HEK293 (cell line): ENCODE results near the gene GLIPR1.

Source experiments
- GLIS1 ChIP-seq: fragments of 450-650 bp; formaldehyde crosslinking; IDR thresholded peaks from 2 replicates; pipeline ENCODE4 v1.5.1; 2016; ENCODE audit warnings: missing biosample characterization, missing genetic modification characterization
- KLF16 ChIP-seq: fragments of 450-650 bp; formaldehyde crosslinking; IDR thresholded peaks from 2 replicates; pipeline ENCODE4 v1.5.1; 2017; ENCODE audit warnings: missing biosample characterization, missing genetic modification characterization
- OVOL3 ChIP-seq: fragments of 450-650 bp; formaldehyde crosslinking; IDR thresholded peaks from 2 replicates; pipeline ENCODE4 v1.5.1; 2016; ENCODE audit warnings: missing biosample characterization, missing genetic modification characterization
- TRIM28 ChIP-seq: IDR thresholded peaks from 2 replicates; pipeline ENCODE4 v1.6.1; 2011; ENCODE audit warnings: low read length, control low read depth, borderline replicate concordance
- ZBTB20 ChIP-seq: fragments of 450-650 bp; formaldehyde crosslinking; IDR thresholded peaks from 2 replicates; pipeline ENCODE4 v1.5.1; 2016; ENCODE audit warnings: missing biosample characterization, missing genetic modification characterization
- ZBTB21 ChIP-seq: fragments of 450-650 bp; formaldehyde crosslinking; IDR thresholded peaks from 2 replicates; pipeline ENCODE4 v1.5.1; 2017; ENCODE audit warnings: missing biosample characterization, missing genetic modification characterization
- ZBTB7A ChIP-seq: fragments of 450-650 bp; formaldehyde crosslinking; IDR thresholded peaks from 2 replicates; pipeline ENCODE4 v1.5.1; 2016; ENCODE audit warnings: low read depth, missing biosample characterization, missing genetic modification characterization
- ZBTB8A ChIP-seq: fragments of 450-650 bp; formaldehyde crosslinking; IDR thresholded peaks from 2 replicates; pipeline ENCODE4 v1.5.1; 2016; ENCODE audit warnings: missing biosample characterization, missing genetic modification characterization
- ZFP3 ChIP-seq: fragments of 450-650 bp; formaldehyde crosslinking; IDR thresholded peaks from 2 replicates; pipeline ENCODE4 v1.5.1; 2016; ENCODE audit warnings: low read depth, missing biosample characterization, missing genetic modification characterization
- ZNF114 ChIP-seq: fragments of 450-650 bp; formaldehyde crosslinking; IDR thresholded peaks from 2 replicates; pipeline ENCODE4 v1.5.0; 2017; ENCODE audit warnings: missing biosample characterization, missing genetic modification characterization
- ZNF184 ChIP-seq: fragments of 450-650 bp; IDR thresholded peaks from 2 replicates; pipeline ENCODE4 v1.5.1; 2018; ENCODE audit warnings: missing biosample characterization, mild to moderate bottlenecking, missing genetic modification characterization
- ZNF2 ChIP-seq: fragments of 450-650 bp; formaldehyde crosslinking; IDR thresholded peaks from 2 replicates; pipeline ENCODE4 v1.5.1; 2016; ENCODE audit warnings: missing biosample characterization, missing genetic modification characterization
- ZNF223 ChIP-seq: fragments of 450-650 bp; formaldehyde crosslinking; IDR thresholded peaks from 2 replicates; pipeline ENCODE4 v1.5.1; 2016; ENCODE audit warnings: missing biosample characterization, missing genetic modification characterization
- ZNF248 ChIP-seq: fragments of 450-650 bp; formaldehyde crosslinking; IDR thresholded peaks from 2 replicates; pipeline ENCODE4 v1.5.1; 2017; ENCODE audit warnings: missing biosample characterization, missing genetic modification characterization
- ZNF404 ChIP-seq: fragments of 450-650 bp; formaldehyde crosslinking; IDR thresholded peaks from 2 replicates; pipeline ENCODE4 v1.5.1; 2017; ENCODE audit warnings: missing biosample characterization, missing genetic modification characterization
- ZNF501 ChIP-seq: fragments of 450-650 bp; formaldehyde crosslinking; IDR thresholded peaks from 2 replicates; pipeline ENCODE4 v1.5.1; 2016; ENCODE audit warnings: missing biosample characterization, missing genetic modification characterization
- ZNF514 ChIP-seq: fragments of 450-650 bp; formaldehyde crosslinking; IDR thresholded peaks from 2 replicates; pipeline ENCODE4 v1.5.1; 2016; ENCODE audit warnings: missing biosample characterization, missing genetic modification characterization
- ZNF785 ChIP-seq: fragments of 450-650 bp; formaldehyde crosslinking; IDR thresholded peaks from 2 replicates; pipeline ENCODE4 v1.5.1; 2016; ENCODE audit warnings: missing biosample characterization, missing genetic modification characterization
- ZNF791 ChIP-seq: fragments of 450-650 bp; formaldehyde crosslinking; IDR thresholded peaks from 2 replicates; pipeline ENCODE4 v1.5.1; 2016; ENCODE audit warnings: missing biosample characterization, missing genetic modification characterization
- ZSCAN30 ChIP-seq: fragments of 450-650 bp; IDR thresholded peaks from 2 replicates; pipeline ENCODE4 v1.5.1; 2018; ENCODE audit warnings: missing biosample characterization, mild to moderate bottlenecking, missing genetic modification characterization, moderate library complexity
- TF ChIP-seq, protein P1 (sequence below): fragments of 450-650 bp; formaldehyde crosslinking; IDR thresholded peaks from 2 replicates; pipeline ENCODE4 v1.5.1; 2016; ENCODE audit warnings: missing biosample characterization, missing genetic modification characterization
- TF ChIP-seq, protein P2 (sequence below): fragments of 450-650 bp; formaldehyde crosslinking; IDR thresholded peaks from 2 replicates; pipeline ENCODE4 v1.5.1; 2016; ENCODE audit warnings: missing biosample characterization, missing genetic modification characterization
- TF ChIP-seq, protein P3 (sequence below): fragments of 450-650 bp; formaldehyde crosslinking; IDR thresholded peaks from 2 replicates; pipeline ENCODE4 v1.5.1; 2016; ENCODE audit warnings: missing biosample characterization, missing genetic modification characterization
- TF ChIP-seq, protein P4 (sequence below): fragments of 450-650 bp; formaldehyde crosslinking; IDR thresholded peaks from 2 replicates; pipeline ENCODE4 v1.5.1; 2017; ENCODE audit warnings: missing biosample characterization, missing genetic modification characterization
- TF ChIP-seq, protein P5 (sequence below): fragments of 450-650 bp; formaldehyde crosslinking; IDR thresholded peaks from 2 replicates; pipeline ENCODE4 v1.5.1; 2016; ENCODE audit warnings: missing biosample characterization, missing genetic modification characterization
- TF ChIP-seq, protein P6 (sequence below): fragments of 450-650 bp; formaldehyde crosslinking; IDR thresholded peaks from 2 replicates; pipeline ENCODE4 v1.5.1; 2016; ENCODE audit warnings: missing biosample characterization, missing genetic modification characterization
- TF ChIP-seq, protein P7 (sequence below): fragments of 450-650 bp; formaldehyde crosslinking; IDR thresholded peaks from 2 replicates; pipeline ENCODE4 v1.5.1; 2016; ENCODE audit warnings: missing biosample characterization, missing genetic modification characterization, low read depth

The GLIPR1 gene

DNA sequence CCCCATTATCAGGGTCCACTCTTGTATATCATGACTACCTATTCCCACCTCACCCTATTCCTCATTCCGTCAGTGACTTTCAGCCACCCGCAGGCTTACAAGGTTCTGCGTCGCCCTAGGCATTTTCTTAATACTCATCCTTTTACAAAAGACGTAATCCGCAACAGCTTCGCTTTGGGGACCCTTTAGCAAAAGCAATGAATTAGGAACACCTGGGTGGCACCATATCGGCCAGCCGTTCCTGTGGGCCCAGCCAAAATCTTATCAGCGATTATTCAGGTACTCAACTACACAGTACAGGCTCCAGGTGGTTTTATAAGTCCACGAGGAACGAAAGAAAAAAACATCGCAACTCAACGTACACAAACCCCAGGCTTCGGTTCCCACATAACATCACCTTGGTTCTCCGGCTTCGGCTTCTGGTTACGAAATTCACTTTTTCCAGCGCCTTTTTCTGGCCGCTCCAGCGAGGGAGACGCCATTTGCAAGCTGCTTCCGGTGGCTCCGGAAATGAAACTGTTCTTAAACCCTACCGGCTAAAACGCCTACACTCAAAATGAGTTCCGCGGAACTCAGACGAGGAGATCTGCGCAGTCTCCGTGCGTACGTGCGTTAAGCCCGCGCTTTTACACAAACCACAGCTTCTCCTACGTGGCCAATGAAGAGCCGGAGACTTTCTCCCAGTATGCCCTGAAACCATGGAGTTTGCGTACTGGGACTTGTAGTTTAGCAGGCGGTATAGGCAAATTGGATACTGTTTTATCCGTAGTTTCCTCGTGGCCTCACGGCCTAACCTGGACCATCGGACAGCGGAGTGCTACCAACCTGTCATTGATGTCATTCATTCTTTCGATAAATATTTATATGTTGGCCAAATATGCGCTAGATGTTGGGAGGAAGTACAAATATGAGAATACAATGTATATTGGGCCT, 30.8 kb downstream of the GLIPR1 start, which contains the start of gene KRR1 (continued):
- TF ChIP-seq, protein P1, sequence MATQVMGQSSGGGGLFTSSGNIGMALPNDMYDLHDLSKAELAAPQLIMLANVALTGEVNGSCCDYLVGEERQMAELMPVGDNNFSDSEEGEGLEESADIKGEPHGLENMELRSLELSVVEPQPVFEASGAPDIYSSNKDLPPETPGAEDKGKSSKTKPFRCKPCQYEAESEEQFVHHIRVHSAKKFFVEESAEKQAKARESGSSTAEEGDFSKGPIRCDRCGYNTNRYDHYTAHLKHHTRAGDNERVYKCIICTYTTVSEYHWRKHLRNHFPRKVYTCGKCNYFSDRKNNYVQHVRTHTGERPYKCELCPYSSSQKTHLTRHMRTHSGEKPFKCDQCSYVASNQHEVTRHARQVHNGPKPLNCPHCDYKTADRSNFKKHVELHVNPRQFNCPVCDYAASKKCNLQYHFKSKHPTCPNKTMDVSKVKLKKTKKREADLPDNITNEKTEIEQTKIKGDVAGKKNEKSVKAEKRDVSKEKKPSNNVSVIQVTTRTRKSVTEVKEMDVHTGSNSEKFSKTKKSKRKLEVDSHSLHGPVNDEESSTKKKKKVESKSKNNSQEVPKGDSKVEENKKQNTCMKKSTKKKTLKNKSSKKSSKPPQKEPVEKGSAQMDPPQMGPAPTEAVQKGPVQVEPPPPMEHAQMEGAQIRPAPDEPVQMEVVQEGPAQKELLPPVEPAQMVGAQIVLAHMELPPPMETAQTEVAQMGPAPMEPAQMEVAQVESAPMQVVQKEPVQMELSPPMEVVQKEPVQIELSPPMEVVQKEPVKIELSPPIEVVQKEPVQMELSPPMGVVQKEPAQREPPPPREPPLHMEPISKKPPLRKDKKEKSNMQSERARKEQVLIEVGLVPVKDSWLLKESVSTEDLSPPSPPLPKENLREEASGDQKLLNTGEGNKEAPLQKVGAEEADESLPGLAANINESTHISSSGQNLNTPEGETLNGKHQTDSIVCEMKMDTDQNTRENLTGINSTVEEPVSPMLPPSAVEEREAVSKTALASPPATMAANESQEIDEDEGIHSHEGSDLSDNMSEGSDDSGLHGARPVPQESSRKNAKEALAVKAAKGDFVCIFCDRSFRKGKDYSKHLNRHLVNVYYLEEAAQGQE: peak; percentile 46; the same call in 1 of the 2 replicates
- TF ChIP-seq, protein P2, sequence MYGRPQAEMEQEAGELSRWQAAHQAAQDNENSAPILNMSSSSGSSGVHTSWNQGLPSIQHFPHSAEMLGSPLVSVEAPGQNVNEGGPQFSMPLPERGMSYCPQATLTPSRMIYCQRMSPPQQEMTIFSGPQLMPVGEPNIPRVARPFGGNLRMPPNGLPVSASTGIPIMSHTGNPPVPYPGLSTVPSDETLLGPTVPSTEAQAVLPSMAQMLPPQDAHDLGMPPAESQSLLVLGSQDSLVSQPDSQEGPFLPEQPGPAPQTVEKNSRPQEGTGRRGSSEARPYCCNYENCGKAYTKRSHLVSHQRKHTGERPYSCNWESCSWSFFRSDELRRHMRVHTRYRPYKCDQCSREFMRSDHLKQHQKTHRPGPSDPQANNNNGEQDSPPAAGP: peak; percentile 62; the same call in 1 of the 2 replicates
- no peak for TF ChIP-seq GLIS1 (tag by site-specific recombination)
- peak; percentile 91 for TF ChIP-seq TRIM28
- TF ChIP-seq ZNF223 (tag by site-specific recombination): no peak
- no peak for TF ChIP-seq ZNF404
- peak; percentile 94 for TF ChIP-seq ZSCAN30 (tag by site-specific recombination)
- no peak for TF ChIP-seq ZFP3 (tag by site-specific recombination)
- peak; percentile 44; the same call in 1 of the 2 replicates for TF ChIP-seq ZBTB21 (tag by site-specific recombination)
- no peak for TF ChIP-seq ZBTB7A (tag by site-specific recombination)
- TF ChIP-seq, protein P3, sequence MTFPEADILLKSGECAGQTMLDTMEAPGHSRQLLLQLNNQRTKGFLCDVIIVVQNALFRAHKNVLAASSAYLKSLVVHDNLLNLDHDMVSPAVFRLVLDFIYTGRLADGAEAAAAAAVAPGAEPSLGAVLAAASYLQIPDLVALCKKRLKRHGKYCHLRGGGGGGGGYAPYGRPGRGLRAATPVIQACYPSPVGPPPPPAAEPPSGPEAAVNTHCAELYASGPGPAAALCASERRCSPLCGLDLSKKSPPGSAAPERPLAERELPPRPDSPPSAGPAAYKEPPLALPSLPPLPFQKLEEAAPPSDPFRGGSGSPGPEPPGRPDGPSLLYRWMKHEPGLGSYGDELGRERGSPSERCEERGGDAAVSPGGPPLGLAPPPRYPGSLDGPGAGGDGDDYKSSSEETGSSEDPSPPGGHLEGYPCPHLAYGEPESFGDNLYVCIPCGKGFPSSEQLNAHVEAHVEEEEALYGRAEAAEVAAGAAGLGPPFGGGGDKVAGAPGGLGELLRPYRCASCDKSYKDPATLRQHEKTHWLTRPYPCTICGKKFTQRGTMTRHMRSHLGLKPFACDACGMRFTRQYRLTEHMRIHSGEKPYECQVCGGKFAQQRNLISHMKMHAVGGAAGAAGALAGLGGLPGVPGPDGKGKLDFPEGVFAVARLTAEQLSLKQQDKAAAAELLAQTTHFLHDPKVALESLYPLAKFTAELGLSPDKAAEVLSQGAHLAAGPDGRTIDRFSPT (tag by site-specific recombination): no peak
- TF ChIP-seq KLF16 (tag by site-specific recombination): 0 out of 2 replicates have a peak, but pooled peaks have one; percentile 54
- TF ChIP-seq ZNF184: peak; percentile 63; the same call in 1 of the 2 replicates
- TF ChIP-seq, protein P4, sequence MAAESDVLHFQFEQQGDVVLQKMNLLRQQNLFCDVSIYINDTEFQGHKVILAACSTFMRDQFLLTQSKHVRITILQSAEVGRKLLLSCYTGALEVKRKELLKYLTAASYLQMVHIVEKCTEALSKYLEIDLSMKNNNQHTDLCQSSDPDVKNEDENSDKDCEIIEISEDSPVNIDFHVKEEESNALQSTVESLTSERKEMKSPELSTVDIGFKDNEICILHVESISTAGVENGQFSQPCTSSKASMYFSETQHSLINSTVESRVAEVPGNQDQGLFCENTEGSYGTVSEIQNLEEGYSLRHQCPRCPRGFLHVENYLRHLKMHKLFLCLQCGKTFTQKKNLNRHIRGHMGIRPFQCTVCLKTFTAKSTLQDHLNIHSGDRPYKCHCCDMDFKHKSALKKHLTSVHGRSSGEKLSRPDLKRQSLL (tag by site-specific recombination): peak; percentile 47; the same call in 1 of the 2 replicates
- TF ChIP-seq, protein P5, sequence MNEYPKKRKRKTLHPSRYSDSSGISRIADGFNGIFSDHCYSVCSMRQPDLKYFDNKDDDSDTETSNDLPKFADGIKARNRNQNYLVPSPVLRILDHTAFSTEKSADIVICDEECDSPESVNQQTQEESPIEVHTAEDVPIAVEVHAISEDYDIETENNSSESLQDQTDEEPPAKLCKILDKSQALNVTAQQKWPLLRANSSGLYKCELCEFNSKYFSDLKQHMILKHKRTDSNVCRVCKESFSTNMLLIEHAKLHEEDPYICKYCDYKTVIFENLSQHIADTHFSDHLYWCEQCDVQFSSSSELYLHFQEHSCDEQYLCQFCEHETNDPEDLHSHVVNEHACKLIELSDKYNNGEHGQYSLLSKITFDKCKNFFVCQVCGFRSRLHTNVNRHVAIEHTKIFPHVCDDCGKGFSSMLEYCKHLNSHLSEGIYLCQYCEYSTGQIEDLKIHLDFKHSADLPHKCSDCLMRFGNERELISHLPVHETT (tag by site-specific recombination): peak; percentile 89
- TF ChIP-seq, protein P6, sequence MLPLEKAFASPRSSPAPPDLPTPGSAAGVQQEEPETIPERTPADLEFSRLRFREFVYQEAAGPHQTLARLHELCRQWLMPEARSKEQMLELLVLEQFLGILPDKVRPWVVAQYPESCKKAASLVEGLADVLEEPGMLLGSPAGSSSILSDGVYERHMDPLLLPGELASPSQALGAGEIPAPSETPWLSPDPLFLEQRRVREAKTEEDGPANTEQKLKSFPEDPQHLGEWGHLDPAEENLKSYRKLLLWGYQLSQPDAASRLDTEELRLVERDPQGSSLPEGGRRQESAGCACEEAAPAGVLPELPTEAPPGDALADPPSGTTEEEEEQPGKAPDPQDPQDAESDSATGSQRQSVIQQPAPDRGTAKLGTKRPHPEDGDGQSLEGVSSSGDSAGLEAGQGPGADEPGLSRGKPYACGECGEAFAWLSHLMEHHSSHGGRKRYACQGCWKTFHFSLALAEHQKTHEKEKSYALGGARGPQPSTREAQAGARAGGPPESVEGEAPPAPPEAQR (tag by site-specific recombination): 0 out of 2 replicates have a peak, but pooled peaks have one; percentile 29
- TF ChIP-seq, protein P7, sequence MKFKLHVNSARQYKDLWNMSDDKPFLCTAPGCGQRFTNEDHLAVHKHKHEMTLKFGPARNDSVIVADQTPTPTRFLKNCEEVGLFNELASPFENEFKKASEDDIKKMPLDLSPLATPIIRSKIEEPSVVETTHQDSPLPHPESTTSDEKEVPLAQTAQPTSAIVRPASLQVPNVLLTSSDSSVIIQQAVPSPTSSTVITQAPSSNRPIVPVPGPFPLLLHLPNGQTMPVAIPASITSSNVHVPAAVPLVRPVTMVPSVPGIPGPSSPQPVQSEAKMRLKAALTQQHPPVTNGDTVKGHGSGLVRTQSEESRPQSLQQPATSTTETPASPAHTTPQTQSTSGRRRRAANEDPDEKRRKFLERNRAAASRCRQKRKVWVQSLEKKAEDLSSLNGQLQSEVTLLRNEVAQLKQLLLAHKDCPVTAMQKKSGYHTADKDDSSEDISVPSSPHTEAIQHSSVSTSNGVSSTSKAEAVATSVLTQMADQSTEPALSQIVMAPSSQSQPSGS (tag by site-specific recombination): no peak
- no peak for TF ChIP-seq ZNF514
- no peak for TF ChIP-seq ZNF114
- TF ChIP-seq ZNF501: 0 out of 2 replicates have a peak, but pooled peaks have one; percentile 75
- peak; percentile 77 for TF ChIP-seq ZNF2
- 0 out of 2 replicates have a peak, but pooled peaks have one; percentile 47 for TF ChIP-seq ZNF785
- TF ChIP-seq ZBTB20 (tag by site-specific recombination): no peak
- TF ChIP-seq ZNF248 (tag by site-specific recombination): no peak
- no peak for TF ChIP-seq ZNF791
- TF ChIP-seq ZBTB8A (tag by site-specific recombination): peak; percentile 60
- 0 out of 2 replicates have a peak, but pooled peaks have one; percentile 17 for TF ChIP-seq OVOL3
